ENCODE measurements around the gene CSF3R.

- no peak for TF ChIP-seq CTCF (conservative IDR thresholded peaks at IDR 0.05 in 1 of 2, IDR thresholded peaks at IDR 0.05 in 1 of 2; ENCODE audit: extremely low read depth in 1 of 2, insufficient read depth in 1 of 2, low read depth in 1 of 2, low read length in 2 of 2)
- TF ChIP-seq EZH2 (IDR thresholded peaks at IDR 0.05; ENCODE audit: borderline replicate concordance, low read length) = no peak
These were observed 25.0 kb downstream of the CSF3R start for GRCh38 chr1:36457691-36458090.

All from mammary epithelial cell (primary cell).